GM21423 (cell line): ENCODE measurements around the gene ARMC7.
"Not testable (repeated sequence)": the region's sequence is repeated elsewhere in the genome, so short reads cannot be mapped to it uniquely, and the experiment has no call there.

Experiments
- ATAC-seq: cut with Tn5 transposase; IDR thresholded peaks from one replicate; pipeline ENCODE4 v1.9.1; 2021; ENCODE audit warnings: mild to moderate bottlenecking, moderate library complexity; ENCODE audit not compliant: unreplicated experiment

The ARMC7 gene

DNA sequence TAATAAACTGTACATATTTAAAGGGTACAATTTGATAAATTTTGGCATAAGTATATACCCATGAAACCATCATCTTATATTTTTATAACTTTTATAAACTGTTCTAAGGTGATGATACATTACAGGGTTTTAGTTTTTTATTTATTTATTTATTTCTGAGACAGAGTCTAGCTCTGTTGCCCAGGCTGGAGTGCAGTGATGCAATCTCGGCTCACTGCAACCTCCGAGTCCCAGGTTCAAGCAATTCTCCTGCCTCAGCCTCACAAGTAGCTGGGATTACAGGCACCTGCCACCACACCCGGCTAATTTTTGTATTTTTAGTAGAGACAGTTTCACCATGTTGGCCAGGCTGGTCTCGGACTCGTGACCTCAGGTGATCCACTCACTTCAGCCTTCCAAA is 18.2 kb downstream of the ARMC7 start:
- not testable (repeated sequence) for ATAC-seq

DNA sequence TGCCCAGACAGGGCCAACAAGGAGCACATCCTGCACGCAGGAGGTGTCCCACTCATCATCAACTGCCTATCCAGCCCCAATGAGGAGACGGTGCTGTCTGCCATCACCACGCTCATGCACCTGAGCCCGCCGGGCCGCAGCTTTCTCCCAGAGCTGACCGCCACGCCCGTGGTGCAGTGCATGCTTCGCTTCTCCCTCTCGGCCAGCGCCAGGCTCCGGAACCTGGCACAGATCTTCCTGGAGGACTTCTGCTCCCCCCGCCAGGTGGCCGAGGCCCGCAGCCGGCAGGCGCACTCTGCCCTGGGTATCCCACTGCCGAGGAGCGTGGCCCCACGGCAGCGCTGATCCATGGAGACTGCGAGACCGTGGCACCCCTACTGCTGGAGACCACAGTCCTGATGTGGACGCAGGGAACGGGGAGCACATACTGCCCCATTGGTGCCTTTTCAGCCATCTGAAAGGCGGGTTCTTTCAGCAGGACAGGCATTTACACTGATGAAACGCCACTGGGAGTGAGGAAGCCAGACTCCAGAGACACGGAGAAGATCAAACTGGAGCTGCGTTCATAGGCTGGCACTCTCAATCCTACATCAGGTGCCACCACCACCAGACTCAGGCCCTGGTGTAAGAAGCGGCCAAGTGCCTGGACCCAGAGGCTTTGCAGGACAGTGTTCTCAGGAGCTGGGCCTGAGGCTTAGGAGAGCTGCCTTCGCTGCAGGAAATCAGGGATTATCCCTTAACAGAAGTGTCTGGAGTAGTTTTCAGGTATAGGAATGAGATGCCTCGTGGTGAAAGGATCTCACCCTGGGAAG is 19.1 kb downstream of the ARMC7 start:
- no peak for ATAC-seq

DNA sequence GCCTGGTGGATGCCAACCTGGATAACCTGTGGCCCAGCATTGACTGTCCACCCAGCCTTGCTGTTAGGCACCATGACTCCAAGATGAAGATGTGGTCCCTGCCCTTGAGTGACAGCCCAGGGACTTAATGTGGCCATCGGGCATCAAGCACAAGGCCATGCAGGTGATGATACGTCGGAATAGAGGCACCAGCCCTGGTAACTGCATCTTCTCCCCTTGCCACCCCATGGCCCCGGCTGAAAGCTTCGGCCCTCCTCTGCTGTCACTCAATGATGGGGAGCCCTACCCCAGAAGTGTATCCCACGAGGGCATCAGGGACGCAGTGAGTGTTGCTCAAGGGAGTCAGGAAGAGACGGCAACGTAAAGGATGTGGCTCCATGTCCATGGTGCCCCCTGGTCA is 19.8 kb downstream of the ARMC7 start:
- no peak for ATAC-seq

DNA sequence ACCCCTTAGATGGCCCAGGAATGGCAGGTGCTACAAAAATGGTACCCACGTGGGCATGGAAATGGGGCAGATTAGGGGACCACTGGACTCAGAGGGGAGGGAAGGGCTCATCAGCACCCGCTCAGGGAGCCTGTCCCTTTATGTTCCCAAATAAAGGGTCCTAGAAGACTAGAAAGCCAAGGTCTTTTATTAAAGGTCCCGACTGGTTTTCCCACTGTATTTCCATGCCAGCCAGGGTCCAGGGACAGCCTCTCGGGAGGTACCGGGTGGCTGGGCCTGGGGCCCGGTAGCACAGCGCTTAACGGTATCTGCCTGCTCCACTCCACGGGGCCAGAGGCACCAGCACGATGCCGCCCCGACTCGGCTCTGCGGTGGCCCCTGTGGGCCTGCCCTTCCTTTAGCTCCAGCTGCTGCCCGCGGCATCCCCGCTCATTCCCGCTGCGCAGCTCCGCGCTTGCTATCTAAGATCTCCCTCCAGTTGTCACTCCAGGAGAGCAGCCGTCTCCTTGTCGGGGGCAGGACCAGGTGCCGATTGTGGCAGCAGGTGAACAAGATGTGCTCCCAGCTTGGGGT is 20.4 kb downstream of the ARMC7 start:
- ATAC-seq, result no peak

DNA sequence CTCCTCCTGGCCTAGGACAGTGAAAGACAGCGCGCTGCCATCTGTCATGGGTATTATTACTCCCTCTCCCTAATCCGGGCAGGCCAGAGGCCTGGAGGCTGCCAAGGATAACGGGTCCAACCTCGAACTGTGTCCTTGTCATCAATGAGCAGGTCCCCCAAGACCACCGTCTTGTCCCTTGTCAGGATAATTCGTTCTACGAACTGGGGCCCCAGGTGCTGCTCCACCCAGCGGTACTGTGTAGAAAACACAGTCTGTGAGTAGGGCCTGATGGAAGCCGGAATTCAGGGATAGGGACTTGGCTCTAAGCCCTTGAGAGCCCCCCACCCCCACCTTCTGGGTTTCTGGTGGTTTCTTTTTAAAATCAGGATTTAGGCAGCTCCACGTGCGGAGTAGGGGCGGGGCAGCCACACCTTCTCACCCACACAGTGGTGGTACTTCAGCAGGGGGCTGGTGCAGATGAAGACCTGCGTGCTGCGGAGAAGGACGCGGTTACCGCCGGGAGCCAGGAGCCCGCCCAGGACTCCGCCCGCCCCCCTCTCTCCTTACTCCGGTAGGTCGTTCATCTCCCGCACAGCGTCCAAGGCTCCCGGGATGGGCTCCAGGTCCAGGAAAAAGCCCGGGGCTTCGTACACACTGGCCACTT is 21.0 kb downstream of the ARMC7 start:
- no peak for ATAC-seq

DNA sequence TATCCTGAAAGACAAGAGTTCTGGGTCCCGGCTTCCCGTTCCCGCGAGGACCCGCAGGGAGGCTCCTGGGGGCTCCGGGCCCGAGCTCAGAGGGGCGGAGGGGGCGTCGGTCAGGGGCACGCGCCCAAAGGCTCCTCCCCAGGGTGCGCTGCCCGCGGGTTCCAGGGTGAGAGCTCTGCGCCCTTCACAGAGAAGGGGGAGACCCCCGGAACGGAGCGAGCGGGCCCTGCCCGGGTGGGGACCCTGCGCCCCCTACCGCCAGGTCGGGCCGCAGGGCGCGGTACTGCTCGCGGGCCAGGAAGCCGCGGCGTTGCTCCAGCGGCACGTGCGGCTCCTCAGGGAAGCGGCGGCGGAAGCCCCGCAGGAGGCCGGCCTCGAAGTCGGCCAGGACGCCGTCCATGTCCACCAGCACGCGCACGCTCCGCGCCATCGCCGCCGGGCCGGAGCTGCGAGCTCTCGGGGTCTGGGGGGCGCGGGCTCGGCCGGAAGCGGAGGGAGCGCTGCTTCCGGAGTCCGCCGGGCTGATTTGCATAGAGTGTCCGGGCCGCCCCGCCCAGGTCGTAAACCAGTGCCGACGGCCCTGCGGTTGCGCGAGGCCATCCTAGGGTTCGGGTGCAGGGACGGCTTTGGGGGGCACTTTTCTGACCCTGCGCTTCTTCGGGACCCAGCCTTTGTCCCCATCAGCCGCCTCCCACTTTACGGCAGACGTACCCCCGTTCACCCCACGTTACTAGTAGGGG is 21.7 kb downstream of the ARMC7 start, which contains the start of gene NT5C:
NT5C (minus strand) TSS at position 465 of the 740 bp plus-strand sequence; CDS start at position 430, 35 bp downstream.
- peak; percentile 82 for ATAC-seq

DNA sequence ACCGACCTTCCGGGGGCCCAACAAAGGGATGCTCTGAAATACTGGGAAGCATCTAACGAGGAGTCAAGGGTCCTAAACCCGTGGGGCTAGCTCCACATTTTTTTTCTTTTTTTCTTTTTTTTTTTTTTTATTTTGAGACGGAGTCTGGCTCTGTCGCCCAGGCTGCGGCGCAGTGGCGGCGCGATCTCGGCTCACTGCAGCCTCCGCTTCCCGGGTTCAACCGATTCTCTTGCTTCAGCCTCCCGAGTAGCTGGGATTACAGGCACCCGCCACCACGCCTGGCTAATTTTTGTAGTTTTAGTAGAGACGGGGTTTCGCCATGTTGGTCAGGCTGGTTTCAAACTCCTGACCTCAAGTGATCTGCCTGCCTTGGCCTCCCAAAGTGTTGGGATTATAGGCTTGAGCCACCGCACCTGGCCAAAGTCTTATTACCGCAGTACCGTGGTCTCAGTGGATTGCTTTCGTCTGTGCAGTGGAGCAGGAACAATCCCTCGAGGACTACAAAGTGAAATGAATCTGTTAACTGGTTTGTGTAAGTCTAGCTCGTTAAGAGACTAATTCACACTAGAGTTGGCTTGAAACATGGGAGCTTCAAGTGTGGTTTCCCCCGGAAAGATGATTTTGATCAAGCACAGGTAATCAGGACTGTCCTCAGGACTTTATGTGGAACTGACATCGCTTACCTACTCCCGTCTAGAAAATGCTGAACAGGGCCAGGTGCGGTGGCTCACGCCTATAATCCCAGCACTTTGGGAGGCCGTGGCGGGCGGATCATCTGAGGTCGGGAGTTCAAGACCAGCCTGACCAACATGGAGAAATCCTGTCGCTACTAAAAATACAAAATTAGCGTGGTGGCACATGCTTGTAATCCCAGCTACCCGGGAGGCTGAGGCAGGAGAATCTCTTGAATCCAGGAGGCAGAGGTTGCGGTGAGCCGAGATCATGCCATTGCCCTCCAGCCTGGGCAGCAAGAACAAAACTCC is 22.5 kb downstream of the ARMC7 start:
- not testable (repeated sequence) for ATAC-seq

DNA sequence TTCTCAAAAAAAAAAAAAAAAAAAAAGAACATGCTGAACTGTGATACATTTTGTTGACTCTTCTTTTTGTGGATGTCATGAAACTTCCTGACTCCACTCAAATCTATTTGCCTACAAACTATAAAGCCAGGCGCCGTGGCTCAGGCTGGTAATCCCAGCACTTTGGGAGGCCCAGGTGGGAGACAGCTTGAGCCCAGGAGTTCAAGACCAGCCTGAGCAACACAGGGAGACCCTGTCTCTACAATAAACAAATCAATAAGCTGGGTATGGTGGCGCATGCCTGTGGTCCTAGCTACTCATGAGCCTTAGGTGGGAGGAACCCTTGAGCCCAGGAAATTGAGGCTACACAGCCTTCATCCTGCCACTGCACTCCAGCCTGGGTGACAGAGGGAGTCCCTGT is 23.2 kb downstream of the ARMC7 start:
- no peak for ATAC-seq

DNA sequence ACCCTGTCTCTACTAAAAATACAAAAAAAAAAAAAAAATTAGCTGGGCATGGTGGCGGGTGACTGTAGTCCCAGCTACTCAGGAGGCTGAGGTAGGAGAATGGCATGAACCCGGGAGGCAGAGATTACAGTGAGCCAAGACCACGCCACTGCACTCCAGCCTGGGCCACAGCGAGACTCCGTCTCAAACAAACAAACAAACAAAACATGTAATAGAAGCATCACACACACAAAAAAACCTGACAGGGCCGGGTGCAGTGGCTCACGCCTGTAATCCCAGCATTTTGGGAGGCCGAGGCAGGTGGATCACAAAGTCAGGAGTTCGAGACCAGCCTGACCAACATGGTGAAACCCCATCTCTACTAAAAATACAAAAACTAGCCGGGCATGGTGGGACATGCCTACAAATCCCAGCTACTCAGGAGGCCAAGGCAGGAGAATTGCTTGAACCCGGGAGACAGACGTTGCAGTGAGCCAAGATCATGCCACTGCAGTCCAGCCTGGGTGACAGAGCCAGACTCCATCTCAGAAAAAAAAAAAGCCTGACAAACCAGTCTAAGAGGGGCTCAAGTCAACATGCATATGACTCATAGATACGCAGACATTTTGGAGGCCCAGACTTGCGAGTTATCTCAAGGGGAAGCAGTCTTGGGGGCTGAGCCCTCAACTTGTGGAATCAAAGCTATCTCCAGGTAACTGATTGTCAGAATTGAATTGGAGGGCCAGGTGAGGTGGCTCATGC is 24.0 kb downstream of the ARMC7 start:
- not testable (repeated sequence) for ATAC-seq

DNA sequence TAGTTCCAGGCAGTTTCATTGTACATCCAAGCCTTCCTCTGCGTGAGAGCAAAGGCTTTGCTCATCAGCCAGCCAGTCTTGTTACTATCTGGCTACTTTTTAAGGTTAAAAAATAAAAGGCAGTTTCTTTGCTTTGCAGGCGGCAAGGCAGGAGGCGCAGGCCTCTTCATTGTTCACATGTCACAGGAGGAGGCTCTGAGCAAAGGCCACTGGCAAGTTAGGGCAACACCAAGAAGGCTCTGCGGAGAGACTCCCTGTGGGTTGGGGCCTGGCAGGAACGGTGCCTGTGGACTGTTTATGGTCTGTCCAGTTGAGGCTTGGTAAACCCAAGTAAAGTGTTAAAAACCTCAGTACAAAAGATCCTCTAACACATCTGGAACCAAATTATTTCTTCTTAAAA is 25.7 kb downstream of the ARMC7 start:
- ATAC-seq, result no peak

DNA sequence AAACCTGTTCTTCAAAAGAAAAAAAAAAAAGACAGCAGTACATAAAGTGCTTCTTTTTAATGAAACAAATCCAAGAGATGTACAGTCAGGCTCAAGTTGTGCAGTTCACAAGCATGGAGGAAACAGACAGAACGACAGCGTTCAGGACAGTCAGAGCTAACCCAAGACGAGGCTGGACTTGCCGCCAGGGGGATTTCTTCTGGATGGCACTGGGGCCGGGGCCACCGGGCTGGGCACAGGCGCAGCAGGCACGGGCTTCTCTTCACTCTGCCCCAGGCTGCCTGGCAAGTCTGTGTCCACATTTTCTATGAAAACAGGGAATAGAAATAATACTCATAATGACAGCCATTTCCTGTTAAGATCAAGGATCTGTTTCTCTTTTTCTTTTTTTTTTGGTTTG is 26.2 kb downstream of the ARMC7 start:
- ATAC-seq, result no peak

DNA sequence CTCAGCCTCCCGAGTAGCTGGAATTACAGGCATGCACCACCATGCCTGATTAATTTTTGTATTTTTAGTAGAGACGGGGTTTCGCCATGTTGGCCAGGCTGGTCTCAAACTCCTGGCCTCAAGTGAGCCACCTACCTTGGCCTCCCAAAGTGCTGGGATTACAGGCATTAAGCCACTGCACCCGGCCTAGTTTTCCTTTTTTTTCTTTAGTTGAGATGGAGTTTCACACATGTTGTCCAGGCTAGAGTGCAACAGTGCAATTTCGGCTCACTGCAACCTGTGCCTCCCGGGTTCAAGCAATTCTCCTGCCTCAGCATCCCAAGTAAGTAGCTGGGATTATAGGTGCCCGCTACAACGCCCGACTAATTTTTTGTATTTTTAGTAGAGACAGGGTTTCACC is 28.0 kb downstream of the ARMC7 start:
- not testable (repeated sequence) for ATAC-seq

DNA sequence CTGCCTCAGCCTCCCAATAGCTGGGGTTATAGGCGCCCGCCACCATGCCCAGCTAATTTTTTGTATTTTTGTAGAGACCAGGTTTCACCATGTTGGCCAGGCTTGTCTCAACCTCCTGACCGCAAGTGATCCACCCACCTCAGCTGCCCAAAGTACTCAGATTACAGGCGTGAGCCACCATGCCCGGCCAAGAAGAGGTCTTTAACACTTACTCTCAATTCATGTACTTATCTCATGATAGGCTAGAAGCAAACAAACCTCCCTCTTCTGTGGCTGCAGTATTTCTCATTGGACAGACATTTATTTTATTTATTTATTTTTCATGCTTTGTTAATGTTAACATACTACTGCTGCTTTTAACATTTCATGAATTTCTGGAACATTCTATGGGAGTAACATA is 28.8 kb downstream of the ARMC7 start:
- no peak for ATAC-seq

DNA sequence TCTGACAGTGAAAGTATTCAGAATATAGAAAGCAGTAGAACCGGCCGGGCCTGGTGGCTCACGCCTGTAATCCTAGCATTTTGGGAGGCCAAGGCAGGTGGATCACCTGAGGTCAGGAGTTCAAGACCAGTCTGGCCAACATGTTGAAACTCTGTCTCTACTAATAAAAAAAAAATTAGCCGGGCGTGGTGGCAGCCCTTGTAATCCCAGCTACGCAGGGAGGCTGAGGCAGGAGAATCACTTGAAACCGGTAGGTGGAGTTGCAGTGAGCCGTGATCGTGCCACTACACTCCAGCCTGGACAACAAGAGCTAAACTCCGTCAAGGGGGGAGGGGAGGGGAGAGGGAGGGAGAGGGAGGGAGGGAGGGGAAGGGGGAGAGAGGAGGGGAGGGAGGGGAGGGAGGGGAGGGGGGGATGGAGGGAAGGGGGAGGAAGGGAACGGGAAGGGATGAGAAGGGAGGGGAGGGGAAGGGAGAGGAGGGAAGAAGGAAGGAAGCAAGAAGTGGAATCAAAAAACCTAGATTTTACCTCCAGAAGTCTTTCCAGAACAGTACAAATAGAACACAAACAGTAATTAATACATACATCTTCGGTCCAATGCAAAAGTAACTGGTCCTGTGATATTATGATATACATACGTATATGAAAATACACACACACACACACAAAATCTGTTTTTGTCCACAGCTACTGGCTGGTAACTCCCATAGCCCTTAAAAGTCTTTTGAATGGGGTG is 32.6 kb downstream of the ARMC7 start:
- ATAC-seq, result no peak

DNA sequence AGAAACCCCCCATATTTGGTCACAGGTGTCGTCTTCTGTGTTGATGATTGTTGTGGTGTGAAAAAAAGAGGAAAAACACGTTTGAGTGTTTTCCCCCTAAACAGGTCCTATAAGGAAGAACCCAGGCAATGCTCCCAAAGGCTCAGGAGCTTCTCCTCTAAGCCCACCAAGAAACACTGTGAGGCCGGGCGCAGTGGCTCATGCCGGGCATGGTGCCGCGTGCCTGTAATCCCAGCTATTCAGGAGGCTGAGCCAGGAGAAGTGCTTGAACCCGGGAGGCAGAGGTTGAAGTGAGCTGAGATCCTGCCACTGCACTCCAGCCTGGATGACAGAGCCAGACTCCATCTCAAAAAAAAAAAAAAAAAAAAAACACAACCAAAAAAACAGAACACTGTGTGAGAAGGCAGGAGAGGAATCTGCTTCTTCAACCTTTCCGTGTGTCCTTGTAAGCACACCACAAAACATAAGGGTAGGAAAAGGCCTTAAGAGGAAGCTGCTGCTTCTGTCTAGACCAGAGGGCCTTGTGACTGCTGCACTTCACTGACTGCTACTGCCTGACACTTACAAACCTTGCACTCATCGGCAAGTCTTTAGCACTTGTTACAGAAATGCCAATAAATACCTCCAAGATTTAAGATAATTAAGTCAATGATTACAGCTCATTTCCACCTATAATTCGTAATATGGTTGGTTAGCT is 35.2 kb downstream of the ARMC7 start:
- ATAC-seq, result no peak

DNA sequence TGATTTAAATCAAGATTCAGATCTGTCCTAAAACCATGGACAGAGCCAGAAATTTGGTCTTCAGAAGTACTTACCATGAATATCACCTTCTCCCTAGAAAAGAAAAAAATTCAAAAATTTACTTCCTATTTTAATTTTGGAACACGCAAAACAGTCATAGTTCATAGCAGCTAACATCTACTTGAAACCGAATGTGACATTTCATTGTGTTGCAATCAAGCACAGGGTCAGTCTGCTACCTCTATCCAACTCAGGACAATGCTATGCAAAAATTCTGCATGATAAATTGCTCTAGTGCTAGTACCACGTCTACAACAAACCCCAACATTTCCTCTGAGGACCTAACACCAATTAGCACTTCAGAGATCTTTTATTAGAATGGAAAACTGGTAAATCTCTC is 36.8 kb downstream of the ARMC7 start:
- no peak for ATAC-seq

DNA sequence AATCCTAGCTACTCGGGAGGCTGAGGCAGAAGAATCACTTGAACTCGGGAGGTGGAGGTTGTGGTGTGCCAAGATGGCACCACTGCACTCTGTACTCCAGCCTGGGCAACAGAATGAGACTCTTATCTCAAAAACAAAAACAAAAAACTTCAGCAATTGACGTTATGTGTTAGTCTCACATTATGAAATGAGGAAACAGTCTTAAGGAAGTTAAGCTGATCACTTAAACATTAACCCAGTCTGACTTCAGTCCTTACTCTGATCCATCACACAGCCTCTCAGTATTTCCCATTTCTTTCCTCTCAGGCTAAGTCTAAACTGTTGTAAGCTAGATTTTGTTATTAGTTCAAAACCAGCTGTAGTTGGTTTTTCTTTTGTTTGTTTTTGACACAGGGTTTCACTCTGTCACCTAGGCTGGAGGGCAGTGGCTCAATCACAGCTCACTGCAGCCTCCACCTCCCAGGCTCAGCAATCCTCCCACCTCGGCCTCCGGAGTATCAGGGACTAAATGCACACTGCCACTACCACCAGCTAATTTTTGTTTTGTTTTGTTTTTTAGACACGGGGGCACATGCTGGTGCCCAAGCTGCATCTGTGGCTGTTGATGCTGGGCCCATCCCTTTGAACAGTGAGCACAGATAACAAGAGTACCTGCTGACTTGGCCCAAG is 38.2 kb downstream of the ARMC7 start:
- no peak for ATAC-seq

DNA sequence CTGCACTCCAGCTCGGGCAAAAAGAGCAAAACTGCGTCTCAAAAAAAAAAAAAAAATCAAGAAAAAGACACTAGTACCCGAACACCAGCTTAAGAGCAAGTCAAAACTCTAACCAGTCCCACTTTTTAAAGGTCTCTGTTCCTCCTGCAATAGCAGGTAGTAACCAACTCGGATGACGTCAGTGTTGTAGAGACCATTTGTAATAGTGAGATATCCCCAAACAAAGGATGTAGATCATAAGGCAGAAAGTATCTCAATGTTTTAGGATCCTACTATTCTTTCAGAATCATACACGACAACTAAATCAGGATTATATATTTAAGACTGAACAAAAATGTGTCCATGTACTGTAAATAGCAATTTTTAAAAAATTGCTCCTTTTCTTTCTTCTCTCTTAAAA is 42.2 kb downstream of the ARMC7 start:
- no peak for ATAC-seq
